Gastroesophageal sphincter (tissue), 3 donors: ENCODE data around the gene CORIN.

Source experiments
- CTCF ChIP-seq, 4 experiments: fragments of 200-600 bp in 2 of 4; fragments of 450-650 bp in 2 of 4; sonication (generic) in 1 of 4; IDR thresholded peaks; one replicate each; pipeline ENCODE4 v1.5.1; 2017 to 2019; ENCODE audit warnings: antibody characterized with exemption in 4 of 4, mild to moderate bottlenecking in 2 of 4, moderate library complexity in 2 of 4
- EP300 ChIP-seq: sonication (generic); formaldehyde crosslinking; IDR thresholded peaks from one replicate; pipeline ENCODE4 v1.6.1; 2017; ENCODE audit warnings: antibody characterized with exemption, mild to moderate bottlenecking

- no peak for TF ChIP-seq CTCF (IDR thresholded peaks at IDR 0.05)
- TF ChIP-seq EP300: no peak
Observed at GRCh38 chr4:47624031-47624441, 213.8 kb downstream of the CORIN start.
